Fibroblast of the aortic adventitia (primary cell): ENCODE measurements around the gene ATP8A2. TPM values are rescaled to one million over a fixed set of nuclear protein-coding genes. Genes with fewer than 3 reads are reported as not detected.

Experiments
- DNase-seq: peaks from one replicate; pipeline ENCODE4 v3.0.0-alpha.2; 2010; ENCODE audit warnings: low read depth
- H3K4me3 ChIP-seq: 2 replicates; pipeline ENCODE4 v1.5.1; 2011; ENCODE audit warnings: low read depth, mild to moderate bottlenecking, control low read depth, low read length, moderate library complexity
- total RNA-seq: library from RNA; depleted of rRNA; stranded (reverse); fragments of >200 nt; gene quantifications from 2 replicates; pipeline ENCODE4 v1.2.3, GENCODE V29; 2012; ENCODE audit warnings: low replicate concordance
- TF ChIP-seq, protein P1 (sequence below): IDR thresholded peaks from 2 replicates; pipeline ENCODE4 v1.5.1; 2011; ENCODE audit warnings: mild to moderate bottlenecking, low read length, control low read depth, inconsistent platforms; ENCODE audit not compliant: insufficient read depth

Gene ATP8A2
- total RNA-seq, 1 donor = under 0.01 TPM

DNA sequence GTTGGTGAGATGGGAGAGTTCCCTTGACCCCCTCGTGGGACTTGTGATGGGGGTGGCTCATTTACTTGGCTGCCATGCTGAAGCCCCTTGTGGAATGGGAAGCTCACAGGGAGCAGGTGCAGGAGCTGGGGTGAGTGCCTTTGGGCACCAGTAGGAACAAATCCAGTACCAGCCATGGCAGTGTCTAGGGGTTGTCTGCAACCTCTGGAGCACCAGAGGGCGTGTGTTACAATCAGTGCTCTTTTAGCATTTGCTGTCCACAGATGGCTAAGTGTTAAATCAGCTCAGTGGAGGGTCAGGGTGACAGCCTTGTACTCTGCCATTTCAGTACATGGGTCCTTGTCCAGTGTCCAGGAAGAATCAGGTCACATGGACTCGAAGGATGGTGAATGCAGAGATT, 75.6 kb downstream of the ATP8A2 start:
- no peak overlapping the region for H3K4me3 ChIP-seq
- TF ChIP-seq, protein P1, sequence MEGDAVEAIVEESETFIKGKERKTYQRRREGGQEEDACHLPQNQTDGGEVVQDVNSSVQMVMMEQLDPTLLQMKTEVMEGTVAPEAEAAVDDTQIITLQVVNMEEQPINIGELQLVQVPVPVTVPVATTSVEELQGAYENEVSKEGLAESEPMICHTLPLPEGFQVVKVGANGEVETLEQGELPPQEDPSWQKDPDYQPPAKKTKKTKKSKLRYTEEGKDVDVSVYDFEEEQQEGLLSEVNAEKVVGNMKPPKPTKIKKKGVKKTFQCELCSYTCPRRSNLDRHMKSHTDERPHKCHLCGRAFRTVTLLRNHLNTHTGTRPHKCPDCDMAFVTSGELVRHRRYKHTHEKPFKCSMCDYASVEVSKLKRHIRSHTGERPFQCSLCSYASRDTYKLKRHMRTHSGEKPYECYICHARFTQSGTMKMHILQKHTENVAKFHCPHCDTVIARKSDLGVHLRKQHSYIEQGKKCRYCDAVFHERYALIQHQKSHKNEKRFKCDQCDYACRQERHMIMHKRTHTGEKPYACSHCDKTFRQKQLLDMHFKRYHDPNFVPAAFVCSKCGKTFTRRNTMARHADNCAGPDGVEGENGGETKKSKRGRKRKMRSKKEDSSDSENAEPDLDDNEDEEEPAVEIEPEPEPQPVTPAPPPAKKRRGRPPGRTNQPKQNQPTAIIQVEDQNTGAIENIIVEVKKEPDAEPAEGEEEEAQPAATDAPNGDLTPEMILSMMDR = no peak
- no peak for DNase-seq

DNA sequence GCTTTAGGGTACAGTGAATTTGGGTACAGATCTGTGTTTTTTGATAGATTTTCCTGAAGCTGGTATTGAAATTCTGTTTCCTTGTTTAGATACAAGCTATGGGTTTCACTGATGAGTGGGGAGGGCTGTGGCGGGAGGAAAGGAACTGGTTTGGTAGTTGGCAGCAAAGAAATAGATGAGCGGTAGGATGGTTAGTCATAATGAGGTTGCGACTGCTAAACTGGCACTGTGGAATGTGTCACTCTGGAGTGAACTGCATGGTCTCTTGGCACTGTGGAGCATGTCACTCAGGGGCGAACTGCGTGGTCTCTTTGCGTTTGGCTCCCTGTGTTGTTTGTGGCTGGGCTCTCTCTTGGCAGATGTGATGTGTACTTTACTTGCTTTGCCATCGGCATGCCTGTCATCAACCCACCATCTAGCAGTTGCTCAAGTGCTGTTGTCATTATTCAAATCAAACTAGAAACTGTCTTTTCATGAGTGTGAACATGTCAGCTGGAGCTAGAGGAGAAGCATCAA, 82.1 kb downstream of the ATP8A2 start:
- no peak overlapping the region for H3K4me3 ChIP-seq
- TF ChIP-seq, protein P1 = no peak
- no peak for DNase-seq

DNA sequence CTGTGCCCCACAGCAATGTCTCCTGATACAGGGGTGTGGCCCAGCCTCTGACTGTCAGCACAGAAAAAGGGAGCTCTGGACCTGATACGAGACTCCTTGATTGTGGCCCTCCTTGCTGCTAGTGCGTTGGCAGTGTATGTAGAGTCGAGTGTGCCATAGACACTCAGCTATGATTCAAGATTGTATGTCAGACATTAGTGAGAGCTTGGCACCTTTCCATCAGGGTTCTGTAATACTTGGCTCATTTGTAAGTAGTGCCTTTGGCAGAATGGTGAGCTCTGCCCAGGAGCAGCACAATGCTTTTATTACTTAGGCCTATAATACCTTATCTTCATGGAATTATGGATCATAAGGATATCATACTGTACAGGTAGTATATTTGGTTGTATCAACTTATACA, 83.4 kb downstream of the ATP8A2 start:
- TF ChIP-seq, protein P1 = no peak
- no peak for DNase-seq
- no peak overlapping the region for H3K4me3 ChIP-seq

DNA sequence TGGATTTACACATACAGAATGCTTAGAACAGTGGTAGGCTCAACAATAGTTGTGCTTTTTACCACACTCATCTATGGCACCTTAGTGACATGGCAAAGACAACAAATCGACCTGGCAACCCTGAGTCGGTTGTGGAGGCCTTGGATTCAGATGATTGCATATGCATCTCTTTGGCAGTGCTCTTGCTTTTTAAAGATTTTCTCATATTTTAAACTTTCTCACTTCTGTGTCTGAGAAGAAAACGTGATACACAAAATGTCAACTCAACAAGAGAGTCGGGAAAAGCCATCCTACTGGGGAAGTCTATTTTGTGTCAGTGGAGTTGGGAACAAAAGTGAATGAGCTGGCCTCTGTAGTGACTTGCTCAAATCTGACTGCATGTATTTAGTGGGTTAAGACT, 85.8 kb downstream of the ATP8A2 start:
- TF ChIP-seq, protein P1 = no peak
- no peak for DNase-seq
- no peak overlapping the region for H3K4me3 ChIP-seq

DNA sequence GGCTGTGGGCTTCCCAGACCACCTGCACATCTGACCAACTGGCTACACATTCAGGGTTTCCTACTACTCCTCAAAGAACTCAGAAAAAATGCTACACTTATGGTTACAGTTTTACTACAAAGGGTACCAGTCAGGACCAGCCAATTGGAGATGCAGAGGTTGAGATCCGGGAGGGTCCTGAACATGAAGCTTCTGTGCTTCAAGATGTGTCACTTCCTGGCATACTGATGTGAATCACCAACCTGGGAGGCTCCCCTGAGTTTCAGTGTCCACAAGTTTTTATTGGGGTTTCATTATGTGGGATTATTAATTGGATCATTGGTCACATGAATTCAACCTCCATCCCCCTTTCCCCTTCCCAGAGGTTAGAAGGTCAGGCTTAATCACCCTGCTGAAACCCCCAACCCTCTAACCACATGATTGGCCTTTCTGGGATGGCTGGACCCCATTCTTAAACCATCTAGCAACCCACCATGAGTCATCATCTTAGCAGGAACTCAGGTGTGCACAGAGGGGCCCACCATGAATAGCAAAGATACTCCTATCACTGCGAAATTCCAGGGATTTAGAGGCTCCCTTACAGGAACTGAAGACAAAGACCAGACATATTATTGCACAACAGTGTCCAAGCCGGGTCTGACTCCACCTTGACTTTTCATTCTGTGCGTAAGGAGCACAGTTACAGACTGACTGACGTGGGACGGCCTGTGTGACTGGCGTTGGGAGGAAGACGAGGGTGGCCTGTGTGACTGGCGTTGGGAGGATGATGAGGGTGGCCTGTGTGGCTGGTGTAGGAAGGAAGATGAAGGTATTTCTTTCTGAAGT, 90.7 kb downstream of the ATP8A2 start:
- no peak overlapping the region for H3K4me3 ChIP-seq
- TF ChIP-seq, protein P1 = no peak
- no peak for DNase-seq

DNA sequence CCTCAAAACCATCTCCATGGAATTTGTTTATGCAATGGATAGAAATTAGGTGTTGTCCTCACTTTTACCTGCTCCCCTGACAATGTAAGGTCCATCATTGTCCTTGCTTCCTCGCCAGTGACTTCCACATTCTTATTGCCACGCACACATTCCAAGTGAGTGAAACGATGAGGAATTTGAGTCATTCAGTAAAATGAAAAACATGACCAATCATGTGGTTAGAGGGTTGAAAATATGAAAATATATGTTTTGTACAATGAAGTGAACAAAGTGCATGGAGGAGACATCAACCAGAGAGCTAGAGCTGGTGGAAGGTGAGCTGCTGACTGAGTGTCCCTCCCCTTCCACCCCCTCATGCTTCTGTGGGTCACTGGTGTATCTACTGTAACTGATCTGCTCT, 91.7 kb downstream of the ATP8A2 start:
- no peak for DNase-seq

More for the DNA sequence above, 91.7 kb downstream of the ATP8A2 start:
- no peak overlapping the region for H3K4me3 ChIP-seq
- TF ChIP-seq, protein P1 = no peak
